Astrocyte of the spinal cord (primary cell): ENCODE measurements around the gene MCM5.

Experiments used
- DNase-seq: peaks from one replicate; pipeline ENCODE4 v3.0.0; 2011; ENCODE audit warnings: low read depth, low spot score
- H3K4me3 ChIP-seq: 2 replicates; pipeline ENCODE4 v1.5.1; 2011; ENCODE audit warnings: low read depth, mild to moderate bottlenecking, low read length, moderate library complexity
- in situ Hi-C: cut with HindIII; loops from 2 replicates; pipeline ENCODE4 v1.10.0; 2017; ENCODE audit warnings: low sequenced_read_pairs
- TF ChIP-seq, protein P1 (sequence below): IDR thresholded peaks from 2 replicates; pipeline ENCODE4 v1.5.1; 2012; ENCODE audit warnings: low read depth, mild to moderate bottlenecking, low read length, inconsistent platforms

MCM5 gene

GRCh38 chr22:35383679-35384071 is 16.3 kb upstream of the MCM5 start:
- TF ChIP-seq, protein P1, sequence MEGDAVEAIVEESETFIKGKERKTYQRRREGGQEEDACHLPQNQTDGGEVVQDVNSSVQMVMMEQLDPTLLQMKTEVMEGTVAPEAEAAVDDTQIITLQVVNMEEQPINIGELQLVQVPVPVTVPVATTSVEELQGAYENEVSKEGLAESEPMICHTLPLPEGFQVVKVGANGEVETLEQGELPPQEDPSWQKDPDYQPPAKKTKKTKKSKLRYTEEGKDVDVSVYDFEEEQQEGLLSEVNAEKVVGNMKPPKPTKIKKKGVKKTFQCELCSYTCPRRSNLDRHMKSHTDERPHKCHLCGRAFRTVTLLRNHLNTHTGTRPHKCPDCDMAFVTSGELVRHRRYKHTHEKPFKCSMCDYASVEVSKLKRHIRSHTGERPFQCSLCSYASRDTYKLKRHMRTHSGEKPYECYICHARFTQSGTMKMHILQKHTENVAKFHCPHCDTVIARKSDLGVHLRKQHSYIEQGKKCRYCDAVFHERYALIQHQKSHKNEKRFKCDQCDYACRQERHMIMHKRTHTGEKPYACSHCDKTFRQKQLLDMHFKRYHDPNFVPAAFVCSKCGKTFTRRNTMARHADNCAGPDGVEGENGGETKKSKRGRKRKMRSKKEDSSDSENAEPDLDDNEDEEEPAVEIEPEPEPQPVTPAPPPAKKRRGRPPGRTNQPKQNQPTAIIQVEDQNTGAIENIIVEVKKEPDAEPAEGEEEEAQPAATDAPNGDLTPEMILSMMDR = no peak
- in situ Hi-C loops = no loop called here
- no peak for DNase-seq
- no peak overlapping the region for H3K4me3 ChIP-seq

- in situ Hi-C loops = no loop called here
- no peak overlapping the region for H3K4me3 ChIP-seq
- TF ChIP-seq, protein P1 = no peak
- DNase-seq = no peak
These were observed 15.4 kb upstream of the MCM5 start for GRCh38 chr22:35384527-35384926.

DNA sequence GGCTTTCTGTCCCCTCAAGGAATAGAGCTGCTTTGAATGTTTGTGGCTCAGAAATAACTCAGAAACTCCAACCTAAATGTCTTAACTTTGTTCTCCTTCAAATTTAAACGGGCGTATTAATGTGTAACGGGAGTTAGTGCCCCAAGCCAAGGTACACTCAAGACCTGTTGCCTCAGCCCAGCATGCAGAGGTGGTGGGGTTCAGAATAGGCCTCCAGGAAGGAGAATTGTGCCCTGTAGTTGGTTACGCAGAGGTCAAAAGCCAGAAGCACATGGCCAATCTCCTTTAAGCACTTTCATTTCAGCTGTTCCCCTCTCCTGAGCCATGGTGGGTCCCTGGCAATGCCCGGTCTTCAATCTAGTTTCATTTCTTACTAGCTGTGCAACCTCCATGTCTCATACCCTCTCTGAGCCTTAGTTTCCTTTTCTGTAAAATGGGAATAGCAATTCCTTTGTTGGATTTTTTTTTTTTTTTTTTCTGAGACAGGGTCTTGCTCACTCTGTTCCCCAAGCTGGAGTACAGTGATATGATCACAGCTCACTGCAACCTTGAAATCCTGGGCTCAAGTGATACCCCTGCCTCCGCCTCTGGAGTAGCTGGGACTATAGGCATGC is 14.9 kb upstream of the MCM5 start:
- TF ChIP-seq, protein P1 = no peak
- DNase-seq = no peak
- no peak overlapping the region for H3K4me3 ChIP-seq
- in situ Hi-C loops = no loop called here

- DNase-seq = no peak
- TF ChIP-seq, protein P1 = no peak
- no peak overlapping the region for H3K4me3 ChIP-seq
- in situ Hi-C loops = no loop called here
These were observed 13.2 kb upstream of the MCM5 start for GRCh38 chr22:35386670-35387288.

GRCh38 chr22:35390933-35391332 is 9.0 kb upstream of the MCM5 start:
- in situ Hi-C loops = no loop called here
- H3K4me3 ChIP-seq = no peak overlapping the region
- DNase-seq = no peak
- TF ChIP-seq, protein P1 = no peak

DNA sequence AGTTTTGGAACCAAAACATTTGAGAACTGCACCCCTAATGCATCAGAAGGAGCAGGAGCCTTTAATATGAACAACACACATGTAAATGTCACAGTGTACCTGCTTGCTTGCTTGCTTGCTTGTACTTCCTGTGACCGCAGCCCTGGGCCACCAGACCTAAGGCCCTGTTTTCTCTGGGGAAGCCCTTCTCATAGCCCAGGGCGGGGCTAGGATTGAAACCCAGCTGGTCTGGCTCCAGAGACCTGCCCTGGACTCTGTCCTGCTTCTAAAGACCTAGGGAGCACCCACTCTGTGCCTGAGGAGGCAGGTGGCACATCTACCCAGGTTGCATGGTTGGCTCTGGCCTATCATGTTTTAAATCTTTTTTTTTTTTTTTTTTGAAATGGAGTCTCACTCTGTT is 7.6 kb upstream of the MCM5 start:
- no peak for DNase-seq
- TF ChIP-seq, protein P1 = no peak
- in situ Hi-C loops = no loop called here
- no peak overlapping the region for H3K4me3 ChIP-seq
